GM12874 (cell line): ENCODE results near the gene UCN.

Source experiments
- CTCF ChIP-seq: IDR thresholded peaks from 2 replicates; pipeline ENCODE4 v1.5.1; 2011; ENCODE audit warnings: low read depth, mild to moderate bottlenecking, control low read depth, low read length, moderate library complexity; ENCODE audit not compliant: insufficient read depth

Gene UCN, protein sequence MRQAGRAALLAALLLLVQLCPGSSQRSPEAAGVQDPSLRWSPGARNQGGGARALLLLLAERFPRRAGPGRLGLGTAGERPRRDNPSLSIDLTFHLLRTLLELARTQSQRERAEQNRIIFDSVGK

DNA sequence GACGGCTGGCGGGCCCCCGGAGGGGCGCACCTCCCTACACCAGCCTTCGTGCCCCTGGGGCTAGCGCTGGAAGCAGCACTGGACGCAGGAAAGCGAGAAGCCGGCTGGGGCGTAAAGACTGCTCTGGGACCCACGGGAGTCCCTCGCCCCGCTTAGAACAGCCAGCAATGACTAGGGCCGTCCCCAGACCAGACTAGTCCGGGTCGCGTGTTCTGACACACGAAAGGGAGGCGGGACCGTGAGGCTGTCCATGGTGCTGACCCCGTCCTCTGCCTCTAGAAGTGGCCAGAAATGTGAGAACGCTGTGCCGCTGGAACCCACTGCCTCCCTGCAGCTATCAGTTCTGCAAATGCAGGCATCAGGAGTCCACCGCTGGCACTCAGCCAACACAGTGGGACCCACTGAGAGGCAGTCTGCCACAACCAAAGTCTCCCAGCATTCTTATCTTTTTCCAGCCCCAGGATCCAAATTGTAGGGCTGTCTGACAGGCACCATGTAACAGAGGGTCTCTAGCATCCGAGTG, at the start of gene UCN:
TSS of gene UCN (minus strand) at position 87 of the 523 bp plus-strand sequence. CDS start 550 bp downstream, outside the sequence.
- no peak for TF ChIP-seq CTCF

GRCh38 chr2:27356382-27357181, 48.3 kb upstream of the UCN start, which contains the start of gene GTF3C2:
GTF3C2 (minus strand) TSS chr2:27356764; CDS start chr2:27343554, 13,210 bp downstream.
- no peak for TF ChIP-seq CTCF

- TF ChIP-seq CTCF, result no peak
Observed at GRCh38 chr2:27356056-27356381, 47.8 kb upstream of the UCN start.

DNA sequence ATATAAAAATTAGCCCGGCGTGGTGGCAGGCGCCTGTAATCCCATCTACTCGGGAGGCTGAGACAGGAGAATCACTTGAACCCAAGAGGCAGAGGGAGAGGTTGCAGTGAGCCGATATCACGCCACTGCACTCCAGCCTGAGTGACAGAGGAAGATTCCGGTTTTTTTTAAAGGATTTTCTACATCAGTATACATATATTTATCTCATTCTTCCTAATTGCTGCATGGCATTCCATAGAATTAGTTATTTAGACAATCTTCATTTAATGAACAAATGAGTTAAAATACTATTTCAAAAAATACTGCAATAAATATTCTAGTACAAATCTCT, 46.3 kb upstream of the UCN start:
- no peak for TF ChIP-seq CTCF

GRCh38 chr2:27353762-27354596, 45.7 kb upstream of the UCN start:
- no peak for TF ChIP-seq CTCF

DNA sequence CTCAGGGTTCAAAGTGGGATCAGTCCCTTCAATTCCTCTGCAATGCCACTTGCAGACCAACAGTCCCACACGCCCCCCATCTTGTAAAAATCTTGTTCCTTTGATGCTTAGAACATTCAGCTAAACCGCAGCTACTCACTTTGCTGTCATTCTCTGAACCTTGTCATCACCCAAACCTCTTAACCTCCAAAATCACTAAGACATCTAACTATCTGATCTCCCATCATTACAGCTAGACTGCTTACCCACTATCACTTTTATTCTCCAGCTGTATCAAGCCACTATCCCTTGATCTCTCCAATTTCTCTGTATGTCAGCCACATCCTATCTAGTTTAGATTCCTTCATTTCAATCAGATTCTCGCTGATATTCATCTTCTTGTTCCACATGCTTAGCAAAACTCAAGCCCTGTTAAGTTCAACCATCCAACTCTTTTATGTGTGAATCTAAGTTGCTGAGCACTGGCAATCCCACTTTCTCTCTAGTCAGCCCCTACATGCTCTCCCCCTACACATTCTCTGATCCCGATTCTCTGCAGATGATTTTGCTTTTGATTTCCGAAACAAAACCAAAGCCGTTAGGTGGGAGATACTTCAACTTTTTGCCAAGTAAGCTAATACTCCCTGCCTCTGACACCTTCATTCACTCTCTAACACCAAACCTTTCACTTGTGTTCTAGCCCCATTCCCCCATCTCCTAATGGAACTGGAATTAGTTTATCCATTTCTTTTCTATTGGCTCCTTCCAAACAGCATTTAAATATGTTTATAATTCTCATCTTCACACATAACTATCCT, 43.8 kb upstream of the UCN start:
- TF ChIP-seq CTCF, result no peak

DNA sequence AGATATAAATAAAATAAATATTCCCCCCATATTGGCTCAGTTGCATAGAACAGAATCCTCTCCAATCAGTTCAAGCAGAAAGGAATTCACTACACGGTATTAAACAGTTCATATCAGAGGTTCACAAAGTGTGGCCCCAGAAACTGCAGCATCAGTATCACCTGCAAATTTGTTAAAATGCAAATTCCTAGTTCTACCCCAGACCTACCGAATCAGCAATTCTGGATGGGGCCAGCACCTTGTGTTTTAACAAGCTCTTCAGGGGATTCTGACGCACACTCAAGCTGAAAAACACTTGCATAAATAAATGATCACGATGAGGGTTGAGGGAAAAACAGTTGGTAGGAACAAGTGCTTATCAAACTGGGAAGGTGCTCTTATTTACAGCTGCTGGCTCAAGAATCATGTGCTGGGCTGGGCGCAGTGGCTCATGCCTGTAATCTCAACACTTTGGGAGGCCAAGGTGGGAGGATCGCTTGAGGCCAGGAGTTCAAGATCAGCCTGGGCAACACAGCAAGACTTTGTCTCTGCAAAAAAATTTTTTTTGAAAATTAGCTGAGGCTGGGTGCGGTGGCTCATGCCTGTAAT, 42.0 kb upstream of the UCN start:
- no peak for TF ChIP-seq CTCF
